ENCODE results near the gene ITGAL.

- TF ChIP-seq CTCF (IDR thresholded peaks at IDR 0.05) (no peak), POLR2A (IDR thresholded peaks at IDR 0.05) (no peak)
Observed at GRCh38 chr16:30445149-30445407, 27.5 kb upstream of the ITGAL start.

All from adrenal gland (tissue), 5 donors.